OCI-LY3 (cell line): ENCODE data around the gene TTLL11.

ENCODE experiments used
- CTCF ChIP-seq: fragments of 200-600, 300-600 bp; sonication (generic); IDR thresholded peaks from 2 replicates; pipeline ENCODE4 v1.5.1; 2014; ENCODE audit warnings: antibody characterized with exemption, low read length, low read depth
- EZH2phosphoT487 ChIP-seq: fragments of 200-600 bp; shearing (Covaris generic); IDR thresholded peaks from 2 replicates; pipeline ENCODE4 v1.6.1; 2018; ENCODE audit warnings: antibody characterized with exemption, mixed run types, low read depth

- TF ChIP-seq CTCF (no peak), EZH2phosphoT487 (no peak)
Measured at GRCh38 chr9:122032346-122032745, 60.8 kb downstream of the TTLL11 start.
